ENCODE results near the gene ZSCAN18.

- TF ChIP-seq CTCF (IDR thresholded peaks at IDR 0.05), result no peak
- no peak for TF ChIP-seq POLR2A (IDR thresholded peaks at IDR 0.05)
These were observed 11.0 kb downstream of the ZSCAN18 start for GRCh38 chr19:58086825-58087710.
